ENCODE data around the gene DEDD2.

DNA sequence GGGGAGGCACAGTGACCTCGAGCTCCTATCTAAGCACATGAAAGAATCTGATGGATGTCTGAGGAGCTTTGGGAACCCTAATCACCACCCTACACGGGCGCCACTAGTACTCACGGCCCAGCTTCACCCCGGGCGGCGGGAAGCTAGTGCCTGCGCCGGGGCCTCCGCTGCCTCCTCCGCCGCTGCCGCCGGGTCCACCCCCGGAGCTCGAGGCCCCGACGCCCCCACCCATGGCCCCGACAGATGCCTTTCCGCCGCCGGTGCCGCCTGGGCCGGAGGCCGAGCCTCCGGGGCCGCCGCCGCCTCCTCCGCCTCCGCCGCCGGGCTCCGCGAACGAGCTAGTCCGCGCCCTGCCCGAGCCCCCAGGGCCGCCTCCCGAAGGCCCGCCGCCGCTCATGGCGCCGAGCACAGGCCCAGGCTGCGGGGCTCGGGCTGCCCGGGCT is 24.6 kb upstream of the DEDD2 start:
- TF ChIP-seq CHD2 (IDR thresholded peaks at IDR 0.05; ENCODE audit: low read length, partially characterized antibody) (no peak), TAF1 (IDR thresholded peaks at IDR 0.05; ENCODE audit: borderline replicate concordance, low read depth, low read length) (no peak), FOXJ3 (CRISPR knock-in tag; IDR thresholded peaks at IDR 0.05) (no peak)
- TF ChIP-seq, protein P1, sequence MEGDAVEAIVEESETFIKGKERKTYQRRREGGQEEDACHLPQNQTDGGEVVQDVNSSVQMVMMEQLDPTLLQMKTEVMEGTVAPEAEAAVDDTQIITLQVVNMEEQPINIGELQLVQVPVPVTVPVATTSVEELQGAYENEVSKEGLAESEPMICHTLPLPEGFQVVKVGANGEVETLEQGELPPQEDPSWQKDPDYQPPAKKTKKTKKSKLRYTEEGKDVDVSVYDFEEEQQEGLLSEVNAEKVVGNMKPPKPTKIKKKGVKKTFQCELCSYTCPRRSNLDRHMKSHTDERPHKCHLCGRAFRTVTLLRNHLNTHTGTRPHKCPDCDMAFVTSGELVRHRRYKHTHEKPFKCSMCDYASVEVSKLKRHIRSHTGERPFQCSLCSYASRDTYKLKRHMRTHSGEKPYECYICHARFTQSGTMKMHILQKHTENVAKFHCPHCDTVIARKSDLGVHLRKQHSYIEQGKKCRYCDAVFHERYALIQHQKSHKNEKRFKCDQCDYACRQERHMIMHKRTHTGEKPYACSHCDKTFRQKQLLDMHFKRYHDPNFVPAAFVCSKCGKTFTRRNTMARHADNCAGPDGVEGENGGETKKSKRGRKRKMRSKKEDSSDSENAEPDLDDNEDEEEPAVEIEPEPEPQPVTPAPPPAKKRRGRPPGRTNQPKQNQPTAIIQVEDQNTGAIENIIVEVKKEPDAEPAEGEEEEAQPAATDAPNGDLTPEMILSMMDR (IDR thresholded peaks at IDR 0.05): no peak
- TF ChIP-seq, protein P2, sequence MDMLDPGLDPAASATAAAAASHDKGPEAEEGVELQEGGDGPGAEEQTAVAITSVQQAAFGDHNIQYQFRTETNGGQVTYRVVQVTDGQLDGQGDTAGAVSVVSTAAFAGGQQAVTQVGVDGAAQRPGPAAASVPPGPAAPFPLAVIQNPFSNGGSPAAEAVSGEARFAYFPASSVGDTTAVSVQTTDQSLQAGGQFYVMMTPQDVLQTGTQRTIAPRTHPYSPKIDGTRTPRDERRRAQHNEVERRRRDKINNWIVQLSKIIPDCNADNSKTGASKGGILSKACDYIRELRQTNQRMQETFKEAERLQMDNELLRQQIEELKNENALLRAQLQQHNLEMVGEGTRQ (IDR thresholded peaks at IDR 0.05; ENCODE audit: borderline replicate concordance, low read depth, low read length): no peak
